NB4 (cell line): Measurements from ENCODE around the gene ZNF79.
A peak's percentile ranks its signal among the peaks of the same experiment; 100 is the strongest.

ENCODE experiments used
- DNase-seq: peaks from one replicate; pipeline ENCODE4 v3.0.0; 2010; ENCODE audit warnings: low read depth
- H3K4me3 ChIP-seq: one replicate; pipeline ENCODE4 v1.5.1; 2011; ENCODE audit warnings: mild to moderate bottlenecking, low read depth, low read length, moderate library complexity
- MYC ChIP-seq: IDR thresholded peaks from 2 replicates; pipeline ENCODE4 v1.6.1; 2011; ENCODE audit warnings: low read depth, low read length
- POLR2A ChIP-seq: IDR thresholded peaks from 2 replicates; pipeline ENCODE4 v1.6.1; 2011; ENCODE audit warnings: mild to moderate bottlenecking; ENCODE audit not compliant: insufficient read length; ENCODE audit errors: extremely low read depth
- TF ChIP-seq, protein P1 (sequence below): IDR thresholded peaks from 2 replicates; pipeline ENCODE4 v1.6.1; 2011; ENCODE audit warnings: low read depth, low read length
- TF ChIP-seq, protein P2 (sequence below): IDR thresholded peaks from one replicate; pipeline ENCODE4 v1.5.1; 2012; ENCODE audit warnings: low read depth, low read length

The ZNF79 gene

DNA sequence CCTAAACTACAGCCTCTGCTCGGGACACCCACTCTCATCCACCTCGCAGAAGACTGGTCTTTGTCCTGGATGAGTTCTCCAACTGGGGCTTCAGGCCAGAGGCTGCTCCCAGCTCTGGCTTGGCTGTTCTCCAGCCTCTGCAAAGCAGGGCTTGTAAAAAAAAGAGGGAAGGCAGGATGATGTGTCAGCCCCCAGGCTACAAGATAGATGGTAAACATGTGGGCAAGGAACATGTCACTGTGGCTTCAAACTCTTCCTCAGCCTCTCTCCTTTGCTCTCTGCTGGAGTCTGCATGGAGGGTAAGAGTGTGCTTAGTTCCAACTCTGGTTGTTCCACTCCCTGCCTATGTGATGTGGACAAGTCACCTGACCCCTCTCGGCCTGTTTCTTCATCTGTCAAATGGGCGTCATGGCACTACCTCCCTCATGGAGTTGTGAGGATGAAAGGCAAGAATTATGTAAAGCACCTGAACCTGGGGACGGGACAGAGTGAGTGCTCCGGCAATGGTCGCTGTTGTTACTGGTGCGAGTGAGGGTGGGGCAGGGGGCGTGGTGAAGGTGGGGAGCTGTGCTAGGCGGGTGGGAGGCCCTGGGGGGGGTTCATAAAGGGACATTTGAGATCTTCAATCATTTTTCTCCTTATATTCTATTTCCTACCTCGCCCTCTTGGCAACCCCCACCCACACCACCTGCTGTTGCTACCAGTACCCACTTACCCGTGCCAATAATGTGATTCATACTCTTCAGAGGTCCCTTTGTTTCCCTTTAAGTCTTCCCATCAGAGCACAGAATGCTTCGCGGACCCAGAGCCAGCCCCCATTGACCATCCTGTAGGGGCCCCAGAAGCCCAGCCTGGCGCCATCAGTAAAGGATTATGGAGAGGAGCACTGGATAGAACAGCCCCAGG is 6.8 kb upstream of the ZNF79 start:
- no peak for DNase-seq
- no peak overlapping the region for H3K4me3 ChIP-seq
- TF ChIP-seq, protein P1, sequence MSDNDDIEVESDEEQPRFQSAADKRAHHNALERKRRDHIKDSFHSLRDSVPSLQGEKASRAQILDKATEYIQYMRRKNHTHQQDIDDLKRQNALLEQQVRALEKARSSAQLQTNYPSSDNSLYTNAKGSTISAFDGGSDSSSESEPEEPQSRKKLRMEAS = no peak
- TF ChIP-seq MYC (no peak), POLR2A (no peak)
- TF ChIP-seq, protein P2, sequence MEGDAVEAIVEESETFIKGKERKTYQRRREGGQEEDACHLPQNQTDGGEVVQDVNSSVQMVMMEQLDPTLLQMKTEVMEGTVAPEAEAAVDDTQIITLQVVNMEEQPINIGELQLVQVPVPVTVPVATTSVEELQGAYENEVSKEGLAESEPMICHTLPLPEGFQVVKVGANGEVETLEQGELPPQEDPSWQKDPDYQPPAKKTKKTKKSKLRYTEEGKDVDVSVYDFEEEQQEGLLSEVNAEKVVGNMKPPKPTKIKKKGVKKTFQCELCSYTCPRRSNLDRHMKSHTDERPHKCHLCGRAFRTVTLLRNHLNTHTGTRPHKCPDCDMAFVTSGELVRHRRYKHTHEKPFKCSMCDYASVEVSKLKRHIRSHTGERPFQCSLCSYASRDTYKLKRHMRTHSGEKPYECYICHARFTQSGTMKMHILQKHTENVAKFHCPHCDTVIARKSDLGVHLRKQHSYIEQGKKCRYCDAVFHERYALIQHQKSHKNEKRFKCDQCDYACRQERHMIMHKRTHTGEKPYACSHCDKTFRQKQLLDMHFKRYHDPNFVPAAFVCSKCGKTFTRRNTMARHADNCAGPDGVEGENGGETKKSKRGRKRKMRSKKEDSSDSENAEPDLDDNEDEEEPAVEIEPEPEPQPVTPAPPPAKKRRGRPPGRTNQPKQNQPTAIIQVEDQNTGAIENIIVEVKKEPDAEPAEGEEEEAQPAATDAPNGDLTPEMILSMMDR = no peak

DNA sequence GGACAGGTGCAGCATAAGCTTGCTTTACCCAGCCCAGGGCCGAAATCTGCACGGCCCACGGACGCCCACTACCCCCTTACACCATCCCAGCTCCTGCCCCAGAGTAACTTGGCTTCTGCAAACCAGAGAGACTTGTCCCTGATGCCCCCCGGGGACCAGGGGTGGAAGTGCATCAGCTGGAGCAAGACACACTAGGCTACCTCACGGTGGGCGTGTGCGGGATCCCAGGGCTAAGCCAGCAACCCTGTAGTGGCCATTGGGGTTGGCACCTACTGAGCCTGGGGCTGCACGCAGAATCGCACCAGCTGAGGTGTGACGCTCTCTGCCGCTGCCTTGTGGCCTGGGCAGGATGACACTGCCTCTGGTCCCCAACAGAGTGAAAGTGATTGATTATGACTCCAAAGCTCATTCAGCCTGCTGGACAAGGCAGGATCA is 6.1 kb upstream of the ZNF79 start:
- no peak overlapping the region for H3K4me3 ChIP-seq
- peak; percentile 67 for DNase-seq
- TF ChIP-seq POLR2A (no peak), MYC (no peak)
- TF ChIP-seq, protein P2 = peak; percentile 50
- TF ChIP-seq, protein P1 = no peak

DNA sequence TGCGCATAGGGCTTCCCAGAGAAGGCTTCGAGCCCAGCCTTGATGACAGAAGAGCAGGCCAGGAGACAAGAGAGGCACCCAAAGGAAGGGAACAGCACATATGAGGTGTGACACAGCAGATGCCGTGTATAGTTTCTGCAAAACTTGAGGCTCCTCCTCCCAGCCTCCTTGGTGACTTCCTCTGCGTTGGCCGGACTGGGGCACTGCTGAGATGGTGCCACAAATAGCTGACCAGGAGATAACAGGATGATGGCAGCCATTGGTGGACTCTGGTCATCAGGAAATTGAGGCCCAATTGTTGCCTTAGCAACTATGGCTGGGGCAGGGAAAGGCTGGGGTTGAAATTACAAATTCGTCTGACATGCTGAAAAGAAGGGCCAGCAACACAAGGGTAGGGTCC is 4.8 kb upstream of the ZNF79 start:
- H3K4me3 ChIP-seq = peak overlapping the region; percentile 44
- no peak for TF ChIP-seq MYC
- no peak for TF ChIP-seq POLR2A
- TF ChIP-seq, protein P1 = no peak
- TF ChIP-seq, protein P2 = no peak
- no peak for DNase-seq

DNA sequence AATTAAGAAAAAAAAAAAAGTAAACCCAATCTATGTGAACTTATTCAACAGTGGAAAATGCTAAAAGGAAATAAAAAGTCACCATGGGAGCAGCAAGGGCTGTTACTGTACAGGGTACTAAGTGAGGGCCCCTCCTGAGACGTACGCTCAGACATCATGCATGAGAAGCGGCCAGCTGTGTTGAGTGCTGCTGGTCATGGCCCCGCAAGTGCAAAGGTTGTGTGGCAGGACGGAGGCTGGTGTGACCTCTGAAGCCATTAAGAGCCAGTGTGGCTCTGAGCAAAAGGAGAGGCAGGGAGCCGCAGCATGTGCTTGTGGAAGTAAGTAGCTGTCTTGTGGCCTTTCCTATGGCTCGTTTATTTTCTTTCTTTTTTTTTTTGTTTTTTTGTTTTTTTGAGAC is 3.1 kb upstream of the ZNF79 start:
- no peak for DNase-seq
- TF ChIP-seq POLR2A (no peak), MYC (no peak)
- TF ChIP-seq, protein P2 = no peak
- TF ChIP-seq, protein P1 = no peak
- no peak overlapping the region for H3K4me3 ChIP-seq

DNA sequence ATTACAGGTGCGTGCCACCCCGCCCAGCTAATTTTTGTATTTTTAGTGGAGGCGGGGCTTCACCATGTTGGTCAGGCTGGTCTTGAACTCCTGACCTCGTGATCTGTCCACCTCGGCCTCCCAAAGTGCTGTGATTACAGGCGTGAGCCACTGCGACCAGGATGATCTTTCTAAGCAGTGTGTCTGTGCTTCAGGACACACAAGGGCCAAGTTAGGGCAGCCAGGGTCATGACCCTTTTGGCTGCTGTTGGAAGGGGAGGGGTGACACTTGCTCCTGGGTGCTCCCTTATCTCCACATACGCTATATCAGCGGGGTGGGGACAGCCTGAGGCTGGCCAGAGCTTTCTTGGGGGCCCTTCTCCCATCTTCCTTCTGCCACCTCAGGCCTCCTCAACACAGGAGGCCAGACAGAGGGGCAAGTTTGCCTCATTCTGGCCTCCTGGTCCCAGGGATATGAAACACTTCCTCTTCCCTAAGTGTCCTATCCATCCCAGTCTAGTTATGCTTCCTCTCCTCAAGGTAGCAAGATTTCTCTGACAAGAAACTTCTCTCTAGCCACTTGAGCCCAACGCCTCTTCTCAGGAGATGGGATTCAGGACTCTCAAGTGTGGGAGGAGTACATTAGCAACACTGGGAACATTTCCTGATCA is 1.9 kb upstream of the ZNF79 start:
- DNase-seq = no peak
- TF ChIP-seq, protein P1 = no peak
- TF ChIP-seq POLR2A (no peak), MYC (no peak)
- TF ChIP-seq, protein P2 = no peak
- H3K4me3 ChIP-seq = no peak overlapping the region
